ENCODE results near the gene POLA1.

DNA sequence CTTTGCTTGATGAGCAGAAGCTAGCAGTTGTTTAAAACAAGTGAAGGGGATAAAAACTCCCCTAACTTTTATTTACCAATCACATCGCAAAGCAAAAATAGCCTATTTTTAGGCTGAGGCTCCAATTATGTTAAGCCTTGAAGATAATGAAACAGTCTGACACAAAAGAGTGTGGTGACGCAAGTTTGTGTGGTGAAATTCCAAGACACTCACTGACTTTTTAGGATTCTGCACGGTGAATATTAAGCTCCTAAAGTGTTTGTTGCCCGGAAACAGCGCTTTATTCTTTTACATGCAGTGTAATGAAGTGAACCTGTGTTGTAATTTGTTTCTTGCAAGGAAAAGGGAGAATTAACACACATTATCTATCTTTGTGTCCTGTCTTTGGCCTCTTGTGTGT is 74.8 kb downstream of the POLA1 start:
- TF ChIP-seq POLR2A (IDR thresholded peaks at IDR 0.05; ENCODE audit: low read depth) (no peak), EP300 (IDR thresholded peaks at IDR 0.05) (no peak)
